Activated T-cell treated with anti-CD3 and anti-CD28 coated beads, Interleukin-2, amount 50 U/mL, for 24 hours (primary cell): Measurements from ENCODE around the gene ADAMTS9.

Experiments
- DNase-seq: peaks from one replicate; pipeline ENCODE4 v3.0.0-alpha.2; 2020
- H3K27ac Mint-ChIP-seq: 2 replicates; pipeline ENCODE4 v1.8.0; 2020; ENCODE audit warnings: mild to moderate bottlenecking, mixed read lengths
- H3K27me3 Mint-ChIP-seq: 2 replicates; pipeline ENCODE4 v1.8.0; 2020; ENCODE audit warnings: mixed read lengths
- H3K36me3 Mint-ChIP-seq: 2 replicates; pipeline ENCODE4 v1.8.0; 2020; ENCODE audit warnings: low read depth, mixed read lengths
- H3K4me1 Mint-ChIP-seq: 2 replicates; pipeline ENCODE4 v1.8.0; 2020; ENCODE audit warnings: low read depth, mixed read lengths
- H3K4me3 Mint-ChIP-seq: 2 replicates; pipeline ENCODE4 v1.8.0; 2020; ENCODE audit warnings: mild to moderate bottlenecking, moderate library complexity, mixed read lengths
- H3K9me3 Mint-ChIP-seq: 2 replicates; pipeline ENCODE4 v1.8.0; 2020; ENCODE audit warnings: mixed read lengths

ADAMTS9 gene

GRCh38 chr3:64509206-64509605 is 178.6 kb downstream of the ADAMTS9 start:
- Mint-ChIP-seq H3K36me3 (no peaks in the 10 kb centered on the region), H3K4me3 (no peak overlapping the region), H3K9me3 (no peaks in the 10 kb centered on the region), H3K27me3 (peaks cover 4% of the 10 kb centered on the region), H3K4me1 (peaks cover 3% of the 10 kb centered on the region), H3K27ac (no peak overlapping the region)
- DNase-seq = no peak

- Mint-ChIP-seq H3K36me3 (no peaks in the 10 kb centered on the region), H3K9me3 (no peaks in the 10 kb centered on the region), H3K4me3 (no peak overlapping the region), H3K4me1 (peaks cover 3% of the 10 kb centered on the region), H3K27ac (no peak overlapping the region), H3K27me3 (peaks cover 4% of the 10 kb centered on the region)
- no peak for DNase-seq
Observed at GRCh38 chr3:64508140-64508539, 179.7 kb downstream of the ADAMTS9 start.

- peaks cover 3% of the 10 kb centered on the region for H3K4me1 Mint-ChIP-seq
- peaks cover 4% of the 10 kb centered on the region for H3K27me3 Mint-ChIP-seq
- no peaks in the 10 kb centered on the region for H3K36me3 Mint-ChIP-seq
- H3K9me3 Mint-ChIP-seq = no peaks in the 10 kb centered on the region
- no peak overlapping the region for H3K4me3 Mint-ChIP-seq
- H3K27ac Mint-ChIP-seq = no peak overlapping the region
- DNase-seq = no peak
Observed at GRCh38 chr3:64506255-64506654, 181.5 kb downstream of the ADAMTS9 start.

- no peak overlapping the region for H3K4me3 Mint-ChIP-seq
- H3K27me3 Mint-ChIP-seq = peaks cover 4% of the 10 kb centered on the region
- DNase-seq = no peak
- H3K36me3 Mint-ChIP-seq = no peaks in the 10 kb centered on the region
- peaks cover 3% of the 10 kb centered on the region for H3K4me1 Mint-ChIP-seq
- no peaks in the 10 kb centered on the region for H3K9me3 Mint-ChIP-seq
- H3K27ac Mint-ChIP-seq = no peak overlapping the region
Observed at GRCh38 chr3:64505419-64505818, 182.4 kb downstream of the ADAMTS9 start.

- no peak overlapping the region for H3K4me3 Mint-ChIP-seq
- no peaks in the 10 kb centered on the region for H3K36me3 Mint-ChIP-seq
- peaks cover 3% of the 10 kb centered on the region for H3K4me1 Mint-ChIP-seq
- no peaks in the 10 kb centered on the region for H3K9me3 Mint-ChIP-seq
- H3K27ac Mint-ChIP-seq = no peak overlapping the region
- DNase-seq = no peak
- H3K27me3 Mint-ChIP-seq = peaks cover 7% of the 10 kb centered on the region
Observed at GRCh38 chr3:64502284-64502683, 185.5 kb downstream of the ADAMTS9 start.

GRCh38 chr3:64501298-64501906 is 186.4 kb downstream of the ADAMTS9 start:
- DNase-seq = no peak
- no peak overlapping the region for H3K27ac Mint-ChIP-seq
- H3K36me3 Mint-ChIP-seq = no peaks in the 10 kb centered on the region
- peaks cover 15% of the 10 kb centered on the region for H3K27me3 Mint-ChIP-seq
- H3K4me3 Mint-ChIP-seq = no peak overlapping the region
- H3K4me1 Mint-ChIP-seq = peaks cover 3% of the 10 kb centered on the region
- no peaks in the 10 kb centered on the region for H3K9me3 Mint-ChIP-seq

GRCh38 chr3:64496786-64497490 is 190.9 kb downstream of the ADAMTS9 start:
- no peaks in the 10 kb centered on the region for H3K4me1 Mint-ChIP-seq

GRCh38 chr3:64495781-64496334 is 191.9 kb downstream of the ADAMTS9 start:
- H3K9me3 Mint-ChIP-seq = no peaks in the 10 kb centered on the region
- H3K4me3 Mint-ChIP-seq = no peak overlapping the region
- DNase-seq = no peak
- no peaks in the 10 kb centered on the region for H3K36me3 Mint-ChIP-seq
- no peak overlapping the region for H3K27ac Mint-ChIP-seq
- peaks cover 48% of the 10 kb centered on the region for H3K27me3 Mint-ChIP-seq
- no peaks in the 10 kb centered on the region for H3K4me1 Mint-ChIP-seq

More at GRCh38 chr3:64496786-64497490, 190.9 kb downstream of the ADAMTS9 start:
- Mint-ChIP-seq H3K4me3 (no peak overlapping the region), H3K9me3 (no peaks in the 10 kb centered on the region), H3K36me3 (no peaks in the 10 kb centered on the region), H3K27ac (no peak overlapping the region), H3K27me3 (peaks cover 38% of the 10 kb centered on the region)
- no peak for DNase-seq

- H3K4me3 Mint-ChIP-seq = no peak overlapping the region
Observed at GRCh38 chr3:64495121-64495780, 192.5 kb downstream of the ADAMTS9 start.

GRCh38 chr3:64494526-64494925 is 193.3 kb downstream of the ADAMTS9 start:
- peaks cover 62% of the 10 kb centered on the region for H3K27me3 Mint-ChIP-seq

More at GRCh38 chr3:64495121-64495780, 192.5 kb downstream of the ADAMTS9 start:
- H3K27me3 Mint-ChIP-seq = peaks cover 54% of the 10 kb centered on the region
- no peak for DNase-seq
- no peaks in the 10 kb centered on the region for H3K4me1 Mint-ChIP-seq
- no peaks in the 10 kb centered on the region for H3K9me3 Mint-ChIP-seq
- H3K27ac Mint-ChIP-seq = no peak overlapping the region
- H3K36me3 Mint-ChIP-seq = no peaks in the 10 kb centered on the region

GRCh38 chr3:64493149-64493548 is 194.7 kb downstream of the ADAMTS9 start:
- Mint-ChIP-seq H3K27me3 (peaks cover 69% of the 10 kb centered on the region), H3K27ac (no peak overlapping the region), H3K4me3 (no peak overlapping the region), H3K4me1 (no peaks in the 10 kb centered on the region), H3K36me3 (no peaks in the 10 kb centered on the region), H3K9me3 (no peaks in the 10 kb centered on the region)
- no peak for DNase-seq

More at GRCh38 chr3:64494526-64494925, 193.3 kb downstream of the ADAMTS9 start:
- no peak overlapping the region for H3K4me3 Mint-ChIP-seq
- no peak overlapping the region for H3K27ac Mint-ChIP-seq
- DNase-seq = no peak
- no peaks in the 10 kb centered on the region for H3K36me3 Mint-ChIP-seq
- no peaks in the 10 kb centered on the region for H3K4me1 Mint-ChIP-seq
- H3K9me3 Mint-ChIP-seq = no peaks in the 10 kb centered on the region

- no peaks in the 10 kb centered on the region for H3K9me3 Mint-ChIP-seq
- no peak for DNase-seq
- H3K36me3 Mint-ChIP-seq = no peaks in the 10 kb centered on the region
- H3K27me3 Mint-ChIP-seq = peaks cover 77% of the 10 kb centered on the region
- no peaks in the 10 kb centered on the region for H3K4me1 Mint-ChIP-seq
- H3K4me3 Mint-ChIP-seq = no peak overlapping the region
- H3K27ac Mint-ChIP-seq = no peak overlapping the region
Observed at GRCh38 chr3:64491843-64492242, 196.0 kb downstream of the ADAMTS9 start.

- no peaks in the 10 kb centered on the region for H3K9me3 Mint-ChIP-seq
- H3K4me1 Mint-ChIP-seq = no peaks in the 10 kb centered on the region
- peaks cover 78% of the 10 kb centered on the region for H3K27me3 Mint-ChIP-seq
- H3K27ac Mint-ChIP-seq = no peak overlapping the region
- H3K36me3 Mint-ChIP-seq = no peaks in the 10 kb centered on the region
- DNase-seq = no peak
- no peak overlapping the region for H3K4me3 Mint-ChIP-seq
Observed at GRCh38 chr3:64490180-64490724, 197.5 kb downstream of the ADAMTS9 start.

GRCh38 chr3:64489361-64490044 is 198.3 kb downstream of the ADAMTS9 start:
- no peak for DNase-seq
- Mint-ChIP-seq H3K4me3 (no peak overlapping the region), H3K36me3 (no peaks in the 10 kb centered on the region), H3K27ac (no peak overlapping the region), H3K9me3 (no peaks in the 10 kb centered on the region), H3K4me1 (no peaks in the 10 kb centered on the region), H3K27me3 (peaks cover 75% of the 10 kb centered on the region)
